GM12872 (cell line): ENCODE measurements around the gene DNAAF2.

Experiments used
- CTCF ChIP-seq: IDR thresholded peaks from 3 replicates; pipeline ENCODE4 v1.5.1; 2011; ENCODE audit warnings: low read depth, mild to moderate bottlenecking, low read length, moderate library complexity; ENCODE audit not compliant: insufficient read depth

DNAAF2 gene

GRCh38 chr14:49583629-49584028 lies 51.4 kb downstream of the DNAAF2 start:
- TF ChIP-seq CTCF: no peak

- TF ChIP-seq CTCF: no peak
Observed at GRCh38 chr14:49582113-49582977, 52.7 kb downstream of the DNAAF2 start.

- no peak for TF ChIP-seq CTCF
Observed at GRCh38 chr14:49581209-49582112, 53.6 kb downstream of the DNAAF2 start.

GRCh38 chr14:49579841-49580240 lies 55.2 kb downstream of the DNAAF2 start:
- TF ChIP-seq CTCF: no peak

GRCh38 chr14:49578141-49578540 lies 56.9 kb downstream of the DNAAF2 start:
- no peak for TF ChIP-seq CTCF
